Stimulated activated CD8-positive, alpha-beta memory T cell treated with anti-CD3 and anti-CD28 coated beads, Interleukin-12 subunit alpha, Interleukin-12 subunit beta, amount 100 ng/mL, for 24 hours (primary cell): ENCODE measurements around the gene RGL4.
"Not testable (repeated sequence)": the region's sequence is repeated elsewhere in the genome, so short reads cannot be mapped to it uniquely, and the experiment has no call there.

ENCODE experiments used
- DNase-seq: peaks from one replicate; pipeline ENCODE4 v3.0.0-alpha.2; 2020; ENCODE audit errors: extremely low read depth

The RGL4 gene

DNA sequence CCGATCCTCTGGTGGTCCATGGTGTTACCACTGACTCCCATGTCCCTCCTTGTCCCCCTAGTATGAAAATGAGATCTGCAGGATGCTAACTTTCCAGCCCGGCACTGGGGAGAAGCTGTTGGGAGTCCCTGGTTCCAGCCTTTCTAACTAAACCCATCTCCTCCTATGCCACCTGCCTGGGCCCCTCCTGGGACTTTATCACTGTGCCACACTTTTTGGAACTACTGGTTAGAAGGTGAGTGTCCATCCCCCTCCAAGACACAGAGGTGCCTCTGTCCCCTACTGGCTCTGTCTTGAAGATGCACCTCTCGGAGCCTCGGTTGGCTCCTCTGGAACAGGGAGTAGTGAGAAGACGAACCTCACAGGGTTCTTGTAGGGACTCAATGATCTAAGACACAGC lies at the start of gene RGL4:
RGL4 (plus strand) TSS at position 301 of the 400 bp plus-strand sequence. CDS start 1,018 bp downstream, outside the sequence.
- no peak for DNase-seq

GRCh38 chr22:23646526-23646925 lies 44.3 kb upstream of the RGL4 start:
- DNase-seq: not testable (repeated sequence)

DNA sequence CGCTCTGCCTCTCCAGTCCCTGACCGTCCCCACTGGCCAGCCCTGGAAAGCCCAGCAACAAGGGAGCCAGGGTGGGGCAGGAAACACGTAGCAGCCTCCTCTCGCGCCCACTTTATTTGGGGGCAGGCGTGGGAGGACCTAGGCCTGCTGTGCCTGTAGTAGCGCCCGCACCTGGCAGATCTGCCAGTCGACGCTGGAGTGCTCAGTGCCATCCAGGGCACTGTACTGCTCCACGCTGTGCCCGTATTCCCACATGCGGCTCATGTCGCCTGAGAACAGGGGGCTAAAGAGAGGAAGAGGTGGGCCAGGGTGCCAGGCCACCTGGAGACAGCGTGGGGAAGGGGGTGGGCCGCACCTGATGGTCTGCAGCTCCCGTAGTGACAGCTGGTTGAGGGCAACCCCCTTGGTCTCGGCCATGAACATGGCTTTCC lies 41.7 kb upstream of the RGL4 start:
- DNase-seq: no peak

GRCh38 chr22:23651676-23652075 lies 39.1 kb upstream of the RGL4 start:
- no peak for DNase-seq

DNA sequence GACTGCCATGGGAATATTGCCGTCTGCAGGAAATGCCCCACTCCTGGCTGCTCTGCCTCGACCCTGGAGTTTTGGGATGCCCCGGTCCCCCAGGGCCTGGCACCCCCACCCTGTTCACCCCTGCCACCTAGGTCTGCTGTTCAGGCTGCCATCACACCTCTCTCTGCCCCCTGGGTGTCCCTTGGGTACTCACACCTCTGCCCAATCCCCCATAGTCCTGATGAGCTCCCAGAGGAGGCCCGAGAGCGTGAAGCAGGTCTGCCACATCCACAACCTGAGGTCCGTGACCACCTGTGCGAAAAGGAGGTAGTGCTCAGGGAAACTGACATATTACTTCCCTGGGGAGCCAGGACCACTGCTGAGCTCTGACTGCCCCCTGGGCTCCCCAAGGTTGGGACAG lies 38.5 kb upstream of the RGL4 start:
- DNase-seq: no peak

GRCh38 chr22:23652711-23653110 lies 38.1 kb upstream of the RGL4 start:
- DNase-seq: no peak

GRCh38 chr22:23655891-23656475 lies 34.8 kb upstream of the RGL4 start:
- no peak for DNase-seq

GRCh38 chr22:23657727-23658126 lies 33.1 kb upstream of the RGL4 start:
- no peak for DNase-seq

DNA sequence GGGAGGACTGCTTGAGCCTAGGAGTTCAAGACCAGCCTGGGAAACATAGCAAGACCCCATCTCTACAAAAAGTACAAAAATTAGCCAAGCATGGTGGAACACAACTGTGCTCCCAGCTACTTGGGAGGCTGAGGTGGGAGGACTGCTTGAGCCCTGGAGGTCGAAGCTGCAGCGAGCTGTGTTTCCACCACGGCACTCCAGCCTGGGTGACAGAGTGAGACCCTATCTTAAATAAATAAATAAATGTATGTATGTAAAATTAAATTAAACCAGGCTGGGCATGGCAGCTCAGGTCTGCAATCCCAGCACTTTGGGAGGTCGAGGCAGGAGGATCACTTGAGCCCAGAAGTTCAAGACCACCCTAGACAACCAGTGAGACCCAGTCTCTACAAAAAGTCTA lies 30.4 kb upstream of the RGL4 start:
- DNase-seq: not testable (repeated sequence)

DNA sequence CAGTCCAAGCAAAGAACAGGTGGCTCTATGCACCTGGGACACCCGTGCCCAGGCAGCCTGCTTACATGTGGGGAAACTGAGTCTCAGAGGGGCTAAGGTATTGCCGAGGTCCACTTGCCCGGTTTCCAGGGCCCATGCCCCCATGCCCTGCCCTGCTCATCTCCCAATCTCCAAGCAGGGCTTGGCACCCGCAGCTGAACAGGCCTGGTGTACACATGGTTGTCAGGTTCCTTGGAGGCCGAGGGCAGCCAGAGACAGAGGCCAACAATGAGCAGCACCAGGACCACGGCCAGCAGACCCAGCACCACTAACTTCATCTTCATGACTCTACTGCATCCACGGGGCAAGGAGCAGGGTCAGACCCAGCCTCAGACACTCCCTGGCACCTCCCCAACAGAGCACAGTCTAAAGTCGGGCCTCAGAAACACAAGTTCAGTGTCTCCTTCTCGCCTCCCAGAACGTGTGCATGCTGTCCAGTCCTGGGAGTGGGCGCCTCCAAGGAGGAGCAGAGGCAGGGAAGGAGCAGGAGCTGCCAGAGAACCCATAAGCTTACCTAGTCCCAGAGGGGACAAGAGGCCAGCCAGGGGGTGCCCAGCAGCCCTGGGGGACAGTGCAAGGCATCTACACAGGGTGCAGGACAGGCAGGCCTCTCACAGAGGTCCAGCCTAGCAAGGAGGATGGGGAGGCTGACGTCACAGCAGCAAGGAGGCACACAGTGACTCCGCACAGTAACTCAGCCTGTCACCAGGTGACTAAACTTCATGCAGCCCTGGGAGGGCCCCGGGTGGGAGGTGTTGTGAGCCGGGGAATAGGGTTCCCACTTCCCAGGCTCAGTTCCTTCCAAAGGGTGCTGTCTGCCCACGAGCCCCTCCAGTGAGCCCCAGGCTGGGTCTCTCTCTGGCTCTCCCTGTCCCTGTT lies 20.2 kb upstream of the RGL4 start:
- DNase-seq: no peak

GRCh38 chr22:23671387-23671786 lies 19.4 kb upstream of the RGL4 start:
- DNase-seq: not testable (repeated sequence)

- DNase-seq: not testable (repeated sequence)
Observed at GRCh38 chr22:23672307-23673049, 18.3 kb upstream of the RGL4 start.

- DNase-seq: no peak
Observed at GRCh38 chr22:23673050-23673620, 17.7 kb upstream of the RGL4 start.

- DNase-seq: no peak
Observed at GRCh38 chr22:23673826-23674690, 16.8 kb upstream of the RGL4 start.

DNA sequence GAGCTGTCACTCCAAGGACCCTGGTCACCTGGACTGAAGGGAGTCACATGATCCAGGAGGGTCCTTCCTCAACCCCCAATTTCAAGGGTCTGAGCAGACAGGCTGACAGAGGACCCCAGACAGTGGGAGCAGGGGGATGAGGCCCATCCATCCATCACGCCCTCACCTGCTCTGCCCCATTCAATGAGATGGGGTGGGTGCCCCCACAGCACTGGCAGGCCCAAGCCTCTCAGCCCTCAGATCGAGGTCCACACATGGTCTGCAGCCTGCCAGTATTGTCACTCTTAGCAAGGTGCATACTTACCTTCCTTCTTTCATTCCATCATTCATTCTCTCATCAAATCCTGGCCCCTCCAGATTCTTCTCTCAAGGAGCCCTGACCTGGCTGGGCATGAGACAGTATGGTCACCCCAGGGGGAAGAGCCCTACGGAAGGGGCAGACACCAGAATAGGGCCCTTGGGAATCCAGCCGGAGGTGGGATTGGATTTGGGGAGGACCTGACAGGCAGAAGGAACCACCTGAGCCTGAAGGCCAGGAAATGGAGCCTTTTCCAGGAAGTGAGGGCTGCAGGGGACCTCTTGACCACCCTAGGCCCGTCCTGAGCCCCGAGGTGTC lies 15.8 kb upstream of the RGL4 start:
- not testable (repeated sequence) for DNase-seq

DNA sequence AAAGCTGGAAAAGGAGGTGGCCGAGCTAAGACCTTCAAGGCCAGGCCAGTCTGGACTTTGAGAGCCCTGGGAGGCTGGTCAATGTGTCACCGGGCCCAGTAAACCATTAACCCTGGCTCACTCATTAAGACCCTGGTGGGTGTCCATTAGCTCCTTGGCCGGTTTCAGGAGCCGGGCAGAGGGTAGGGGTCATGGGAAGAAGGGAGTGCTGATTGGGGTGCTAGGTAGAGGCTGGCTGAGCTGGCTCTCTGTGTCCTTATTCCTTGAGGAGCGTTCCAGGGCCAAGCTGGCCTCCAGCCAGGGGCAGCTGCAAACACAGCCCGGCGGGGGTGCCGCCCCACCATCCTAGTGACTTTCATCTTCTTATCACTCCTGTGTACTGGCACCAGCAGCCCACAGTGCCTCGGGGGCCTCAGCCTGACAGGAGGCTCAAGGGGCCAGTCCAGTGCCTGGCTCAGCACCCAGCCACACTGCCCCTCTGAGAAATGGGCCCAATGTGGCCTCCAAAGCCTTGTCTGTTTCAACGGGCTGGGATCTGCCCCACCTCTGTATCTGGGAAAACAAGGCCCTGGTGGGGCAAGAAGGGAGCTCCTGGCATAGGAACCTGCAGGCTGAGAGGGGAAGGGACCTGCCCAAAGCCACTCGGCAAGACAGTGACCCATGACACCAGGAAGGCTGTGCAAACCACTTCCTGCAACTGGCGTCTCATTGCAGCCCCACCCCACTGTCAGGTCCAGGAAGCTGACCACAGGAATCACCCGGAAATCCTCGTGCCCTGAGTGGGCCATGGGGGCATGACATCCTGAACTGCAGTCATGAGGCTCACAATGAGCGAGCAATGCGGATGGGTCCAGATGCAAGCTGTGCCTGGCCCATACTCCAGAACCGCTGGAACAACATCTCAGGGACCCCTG lies 15.1 kb upstream of the RGL4 start:
- no peak for DNase-seq

- DNase-seq: not testable (repeated sequence)
Observed at GRCh38 chr22:23676841-23677700, 13.7 kb upstream of the RGL4 start.

GRCh38 chr22:23677701-23677995 lies 13.2 kb upstream of the RGL4 start:
- no peak for DNase-seq

- no peak for DNase-seq
Observed at GRCh38 chr22:23678133-23678532, 12.7 kb upstream of the RGL4 start.
